Fibroblast of skin of back (primary cell): Measurements from ENCODE around the gene NKAIN4.

Source experiments
- DNase-seq: peaks from one replicate; pipeline ENCODE4 v3.0.0-alpha.2; 2013

NKAIN4 gene

GRCh38 chr20:63190828-63191227, 63.4 kb downstream of the NKAIN4 start:
- no peak for DNase-seq
